GM12874 (cell line): ENCODE results near the gene ITGB6.

ENCODE experiments used
- TF ChIP-seq, protein P1 (sequence below): IDR thresholded peaks from 2 replicates; pipeline ENCODE4 v1.5.1; 2011; ENCODE audit warnings: low read depth, mild to moderate bottlenecking, control low read depth, low read length, moderate library complexity; ENCODE audit not compliant: insufficient read depth

Gene ITGB6

DNA sequence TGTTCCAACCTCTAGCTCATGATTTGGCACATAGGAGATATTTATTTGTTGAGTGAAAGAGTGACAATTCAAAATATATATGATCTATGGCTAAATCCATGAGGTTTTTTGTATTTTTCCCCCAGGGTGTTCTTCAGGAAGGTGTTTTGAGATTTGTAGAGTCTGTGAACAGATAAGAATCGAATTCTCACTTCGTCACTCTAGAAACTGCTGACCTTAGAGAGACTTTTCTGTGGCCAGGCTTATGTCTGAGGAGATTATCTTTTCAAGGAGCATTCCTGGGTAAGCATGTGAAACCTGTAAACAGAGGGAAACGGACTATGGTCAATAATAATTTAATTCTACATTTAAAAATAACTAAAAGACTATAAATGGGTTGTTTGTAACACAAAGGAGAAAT is 849 bp upstream of the ITGB6 start:
- TF ChIP-seq, protein P1, sequence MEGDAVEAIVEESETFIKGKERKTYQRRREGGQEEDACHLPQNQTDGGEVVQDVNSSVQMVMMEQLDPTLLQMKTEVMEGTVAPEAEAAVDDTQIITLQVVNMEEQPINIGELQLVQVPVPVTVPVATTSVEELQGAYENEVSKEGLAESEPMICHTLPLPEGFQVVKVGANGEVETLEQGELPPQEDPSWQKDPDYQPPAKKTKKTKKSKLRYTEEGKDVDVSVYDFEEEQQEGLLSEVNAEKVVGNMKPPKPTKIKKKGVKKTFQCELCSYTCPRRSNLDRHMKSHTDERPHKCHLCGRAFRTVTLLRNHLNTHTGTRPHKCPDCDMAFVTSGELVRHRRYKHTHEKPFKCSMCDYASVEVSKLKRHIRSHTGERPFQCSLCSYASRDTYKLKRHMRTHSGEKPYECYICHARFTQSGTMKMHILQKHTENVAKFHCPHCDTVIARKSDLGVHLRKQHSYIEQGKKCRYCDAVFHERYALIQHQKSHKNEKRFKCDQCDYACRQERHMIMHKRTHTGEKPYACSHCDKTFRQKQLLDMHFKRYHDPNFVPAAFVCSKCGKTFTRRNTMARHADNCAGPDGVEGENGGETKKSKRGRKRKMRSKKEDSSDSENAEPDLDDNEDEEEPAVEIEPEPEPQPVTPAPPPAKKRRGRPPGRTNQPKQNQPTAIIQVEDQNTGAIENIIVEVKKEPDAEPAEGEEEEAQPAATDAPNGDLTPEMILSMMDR: no peak

DNA sequence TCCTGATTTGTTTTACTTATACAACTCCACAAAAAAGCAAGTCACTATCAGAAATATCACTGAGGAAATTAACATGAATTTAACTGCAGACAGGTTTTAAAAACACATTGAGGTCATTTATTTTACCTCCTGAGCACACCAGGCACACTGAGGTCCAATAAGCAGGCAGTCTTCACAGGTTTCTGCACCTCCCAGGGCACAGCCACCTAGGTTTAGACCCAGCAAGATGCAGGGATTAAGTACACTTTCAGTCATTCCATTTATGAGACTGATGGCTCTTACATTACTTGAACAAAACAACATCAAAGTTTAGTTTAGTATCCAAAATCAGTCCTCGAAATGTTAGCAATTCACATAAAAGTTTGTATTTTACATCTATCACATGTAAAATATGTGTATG is 1.0 kb downstream of the ITGB6 start:
- TF ChIP-seq, protein P1: no peak

DNA sequence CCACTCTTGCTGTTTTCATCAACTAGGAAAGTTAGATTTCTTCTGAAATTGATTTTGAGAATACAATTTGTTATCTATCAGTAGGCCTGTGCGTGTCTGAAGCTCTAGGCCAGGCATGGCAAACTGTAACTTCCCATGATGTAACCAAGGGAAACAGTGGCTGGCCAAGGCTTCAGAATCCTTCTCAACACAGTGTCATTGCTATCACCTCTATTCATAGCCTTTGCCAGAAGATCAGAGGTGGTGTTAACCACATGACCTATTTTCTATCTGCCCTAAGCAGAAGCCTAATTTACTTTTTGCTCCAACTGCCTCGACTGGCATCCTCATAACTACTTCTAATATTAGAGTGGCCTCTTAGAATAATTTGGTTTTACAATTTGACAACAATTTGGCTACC is 2.5 kb downstream of the ITGB6 start:
- TF ChIP-seq, protein P1: no peak

DNA sequence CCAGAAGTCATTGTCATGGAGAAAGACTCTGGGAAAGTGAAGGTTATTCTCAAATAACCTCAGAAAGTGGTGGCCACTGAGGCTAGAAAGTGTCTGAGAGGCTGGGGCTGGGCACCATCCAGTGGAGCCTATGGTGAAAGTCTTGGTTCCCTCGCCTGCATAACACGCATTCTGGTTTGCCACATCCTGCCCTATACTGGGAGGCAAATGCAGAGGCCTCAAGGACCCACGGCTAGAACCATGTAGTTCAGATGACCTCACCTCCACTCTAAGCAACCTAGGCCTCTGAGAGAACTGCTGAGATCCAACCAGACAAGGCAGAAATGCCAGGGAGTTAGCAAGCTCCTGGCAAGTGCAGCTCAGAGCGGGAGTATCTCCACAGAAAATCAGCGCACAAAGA is 5.1 kb downstream of the ITGB6 start:
- TF ChIP-seq, protein P1: no peak

DNA sequence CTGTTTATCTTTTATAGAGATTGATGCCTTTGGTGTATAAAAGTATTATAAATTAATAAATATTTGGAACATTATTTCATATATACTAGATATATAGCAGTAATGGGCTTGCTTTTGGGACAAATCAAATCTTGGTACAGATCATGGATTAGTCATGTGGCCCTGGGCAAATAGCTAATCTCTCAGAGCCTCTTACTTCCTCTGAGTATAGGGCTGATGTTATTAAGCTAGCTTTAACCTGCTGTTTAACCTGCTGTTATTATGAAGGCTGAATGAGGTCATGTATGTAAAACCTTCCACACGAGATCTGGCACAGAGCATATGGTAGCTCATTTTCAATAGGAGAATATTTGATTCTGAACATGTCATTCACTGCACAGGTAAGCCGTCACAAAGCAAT is 5.7 kb downstream of the ITGB6 start:
- TF ChIP-seq, protein P1: no peak

DNA sequence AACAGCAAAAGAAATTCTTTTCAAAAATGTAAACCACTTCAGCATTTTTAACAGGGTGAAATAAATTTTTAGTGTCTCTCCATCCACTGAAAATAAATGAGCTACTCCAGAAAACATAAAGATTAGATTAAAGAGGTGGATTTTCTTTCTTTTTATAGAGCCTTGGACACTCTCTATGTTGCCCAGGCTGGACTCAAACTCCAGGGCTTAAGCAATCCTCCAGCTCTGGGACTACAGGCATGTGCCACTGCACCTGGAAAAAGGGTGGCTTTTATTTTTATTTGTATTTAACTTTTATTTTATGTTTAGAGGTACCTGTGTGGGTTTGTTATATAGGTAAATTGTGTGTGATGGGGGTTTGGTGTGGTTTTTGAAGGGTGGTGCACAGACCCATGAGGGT is 19.9 kb downstream of the ITGB6 start:
- TF ChIP-seq, protein P1: no peak

DNA sequence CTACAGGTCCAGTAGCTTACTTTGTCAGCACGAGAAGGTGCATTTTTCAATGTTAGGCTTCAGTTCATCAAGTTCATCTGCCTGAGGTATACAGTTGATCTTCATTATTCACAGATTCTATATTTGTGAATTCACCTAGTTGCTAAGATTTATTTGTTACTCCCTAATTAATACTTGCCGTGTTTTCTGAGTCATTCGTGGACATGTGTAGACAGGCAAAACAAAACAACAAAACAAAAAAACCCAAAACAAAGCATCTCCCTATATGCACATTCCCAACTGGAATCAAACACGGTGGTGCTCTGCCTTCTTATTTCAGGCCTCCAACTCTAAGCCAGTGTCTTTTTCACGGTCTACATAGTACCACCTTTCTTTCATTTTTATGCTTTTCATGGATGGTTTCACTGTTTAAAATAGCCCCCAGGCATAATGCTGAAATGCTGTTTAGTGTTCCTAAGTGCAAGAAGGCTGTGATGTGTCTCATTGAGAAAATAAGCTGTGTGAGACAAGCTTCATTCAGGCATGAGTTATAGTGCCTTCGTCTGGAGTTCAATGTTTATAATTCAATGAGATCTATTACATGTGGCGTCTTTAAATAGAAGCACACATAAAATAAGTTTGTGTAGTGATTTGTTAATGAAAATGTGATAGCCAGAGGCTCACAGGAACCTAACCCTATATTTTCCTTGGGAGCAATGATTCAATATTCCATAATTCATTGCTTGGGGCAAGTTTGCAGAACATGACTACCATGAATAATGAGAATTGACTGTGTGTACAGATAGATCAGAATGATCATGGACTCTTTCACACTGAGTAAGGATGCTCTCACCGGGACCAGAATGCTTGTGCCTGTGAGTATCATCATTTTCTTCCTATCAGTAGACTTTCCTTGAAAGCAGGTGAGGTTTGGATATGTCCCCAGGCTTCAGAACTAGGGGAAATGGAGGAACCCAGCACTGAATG is 24.6 kb downstream of the ITGB6 start:
- TF ChIP-seq, protein P1: no peak
